Thoracic aorta (tissue), 2 donors: ENCODE results near the gene LUM. TPM values are rescaled to one million over a fixed set of nuclear protein-coding genes. Genes with fewer than 3 reads are reported as not detected.
A peak's percentile ranks its signal among the peaks of the same experiment; 100 is the strongest.

Source experiments
- ATAC-seq: fragments of 150-250 bp; one replicate; pipeline ENCODE4 v1.8.0; 2017; ENCODE audit warnings: low read depth; ENCODE audit not compliant: insufficient number of reproducible peaks, low FRiP score
- DNase-seq: peaks from one replicate; pipeline ENCODE4 v3.0.0-alpha.2; 2020; ENCODE audit warnings: low spot score
- H3K27ac ChIP-seq, 2 donors: fragments of 200-600 bp; sonication (generic); 1 replicate in 1 of 2; 2 replicates in 1 of 2; pipeline ENCODE4 v1.5.1; 2016; ENCODE audit warnings: mild to moderate bottlenecking in 2 of 2, moderate library complexity in 2 of 2
- H3K27me3 ChIP-seq: fragments of 200-600 bp; sonication (generic); replicated peaks from 2 replicates; pipeline ENCODE4 v1.6.0; 2016; ENCODE audit warnings: mild to moderate bottlenecking; ENCODE audit not compliant: insufficient read depth
- H3K36me3 ChIP-seq: fragments of 200-600 bp; sonication (generic); one replicate; pipeline ENCODE4 v1.5.1; 2016
- H3K4me1 ChIP-seq, 2 donors: fragments of 200-600 bp; sonication (generic); 1 replicate in 1 of 2; 2 replicates in 1 of 2; pipeline versions ENCODE4 v1.5.1 to v1.6.0; 2016; ENCODE audit warnings: low read depth in 2 of 2, mild to moderate bottlenecking in 1 of 2; ENCODE audit not compliant: control insufficient read depth in 1 of 2
- H3K4me3 ChIP-seq: fragments of 200-600 bp; sonication (generic); 2 replicates; pipeline ENCODE4 v1.5.1; 2016; ENCODE audit warnings: mild to moderate bottlenecking
- H3K9me3 ChIP-seq: fragments of 200-600 bp; sonication (generic); 2 replicates; pipeline ENCODE4 v1.5.1; 2016
- CTCF ChIP-seq: fragments of 200-600 bp; sonication (generic); IDR thresholded peaks from one replicate; pipeline ENCODE4 v1.5.1; 2019; ENCODE audit warnings: antibody characterized with exemption
- total RNA-seq, 2 donors: library from RNA; depleted of rRNA; stranded (reverse); fragments of >200 nt; gene quantifications; one replicate each; pipeline versions ENCODE4 v1.1.0 to v1.2.3, GENCODE V29; 2016

LUM gene
- total RNA-seq, 2 donors from 2014 or later: 138 to 257 TPM

GRCh38 chr12:91099341-91099740 is 12.0 kb downstream of the LUM start:
- no peak overlapping the region for H3K4me3 ChIP-seq
- no peaks in the 10 kb centered on the region for H3K36me3 ChIP-seq
- no peaks in the 10 kb centered on the region for H3K9me3 ChIP-seq
- H3K27ac ChIP-seq: peak overlapping the region in 1 of 2 donors; percentile 21
- H3K4me1 ChIP-seq: peaks cover 5 to 7% of the 10 kb centered on the region in 2 donors
- TF ChIP-seq CTCF: no peak
- no peaks in the 10 kb centered on the region for H3K27me3 ChIP-seq
- DNase-seq (no peak), ATAC-seq (no peak)

- peak; percentile 28 for ATAC-seq
- peaks cover 5 to 7% of the 10 kb centered on the region in 2 donors for H3K4me1 ChIP-seq
- H3K27me3 ChIP-seq: no peaks in the 10 kb centered on the region
- no peak for TF ChIP-seq CTCF
- no peak overlapping the region for H3K4me3 ChIP-seq
- H3K27ac ChIP-seq: peak overlapping the region in 1 of 2 donors; percentile 21
- DNase-seq: no peak
- H3K9me3 ChIP-seq: no peaks in the 10 kb centered on the region
- H3K36me3 ChIP-seq: no peaks in the 10 kb centered on the region
These were observed 12.4 kb downstream of the LUM start for GRCh38 chr12:91098941-91099340.

DNA sequence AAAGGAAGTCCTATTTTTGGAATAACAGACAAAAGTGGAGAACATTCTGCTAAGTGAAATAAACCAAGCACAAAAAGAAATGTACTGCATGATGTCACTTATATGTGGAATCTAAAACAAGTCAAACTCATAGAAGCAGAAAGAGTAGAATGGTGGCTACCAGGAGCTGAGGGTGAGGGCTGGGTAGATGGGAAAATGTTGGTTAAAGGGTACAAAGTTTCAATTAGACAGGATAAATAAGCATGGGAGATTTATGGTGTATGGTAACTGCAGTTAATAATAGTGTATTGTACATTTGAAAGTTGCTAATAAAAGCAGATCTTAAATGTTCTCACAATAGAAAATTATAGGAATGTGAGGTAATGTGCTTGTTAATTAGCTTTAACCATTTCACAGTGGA is 12.8 kb downstream of the LUM start:
- peaks cover 5 to 7% of the 10 kb centered on the region in 2 donors for H3K4me1 ChIP-seq
- no peaks in the 10 kb centered on the region for H3K36me3 ChIP-seq
- no peak overlapping the region for H3K27ac ChIP-seq
- TF ChIP-seq CTCF: no peak
- H3K27me3 ChIP-seq: no peaks in the 10 kb centered on the region
- H3K9me3 ChIP-seq: no peaks in the 10 kb centered on the region
- no peak for DNase-seq
- ATAC-seq: no peak
- H3K4me3 ChIP-seq: no peak overlapping the region

DNA sequence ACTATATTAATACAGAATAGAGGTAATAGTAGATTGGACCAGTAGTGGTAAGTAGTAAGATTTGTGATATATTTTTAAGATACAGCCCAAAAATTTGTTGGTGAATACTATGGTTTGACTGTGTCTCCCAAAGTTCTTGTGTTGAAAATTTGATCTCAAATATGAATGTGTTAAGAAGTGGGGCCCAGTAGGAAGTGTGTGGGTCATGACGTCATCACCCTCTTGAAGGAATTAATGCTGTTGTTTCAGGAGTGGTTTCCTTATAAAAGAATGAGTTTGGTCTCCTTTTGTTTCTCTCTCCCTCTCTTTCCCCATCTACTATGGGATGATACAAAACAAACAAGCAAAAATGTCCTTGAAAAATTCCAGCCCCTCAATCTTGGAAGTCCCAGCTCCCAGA is 16.3 kb downstream of the LUM start:
- Histone ChIP-seq H3K27me3 (no peaks in the 10 kb centered on the region), H3K9me3 (no peaks in the 10 kb centered on the region), H3K4me1 (peaks cover 5 to 7% of the 10 kb centered on the region in 2 donors), H3K4me3 (no peak overlapping the region), H3K27ac (no peak overlapping the region), H3K36me3 (no peaks in the 10 kb centered on the region)
- TF ChIP-seq CTCF: no peak
- ATAC-seq (no peak), DNase-seq (no peak)

- ATAC-seq (no peak), DNase-seq (no peak)
- Histone ChIP-seq H3K9me3 (peaks cover 5% of the 10 kb centered on the region), H3K27ac (no peak overlapping the region), H3K27me3 (no peaks in the 10 kb centered on the region), H3K36me3 (no peaks in the 10 kb centered on the region), H3K4me3 (no peak overlapping the region), H3K4me1 (peaks cover 5% of the 10 kb centered on the region in 2 donors)
- no peak for TF ChIP-seq CTCF
These were observed 17.1 kb downstream of the LUM start for GRCh38 chr12:91094032-91094662.
